ENCODE data around the gene HOXB8. TPM values are rescaled to one million over a fixed set of nuclear protein-coding genes. Genes with fewer than 3 reads are reported as not detected.

Gene HOXB8
- total RNA-seq, 1 donor from 2014 or later, result not detected

- H3K27ac ChIP-seq (ENCODE audit: low read depth, low read length), result peak overlapping the region; percentile 77
- no peaks in the 10 kb centered on the region for H3K9me3 ChIP-seq (ENCODE audit: insufficient read depth, low read depth, low read length)
- Mint-ChIP-seq H3K36me3 (ENCODE audit: low read depth, unreplicated experiment) (peaks cover 3% of the 10 kb centered on the region), H3K4me1 (ENCODE audit: low read depth, unreplicated experiment) (no peaks in the 10 kb centered on the region), H3K27me3 (ENCODE audit: low read depth, unreplicated experiment) (peaks cover 64% of the 10 kb centered on the region), H3K9me3 (ENCODE audit: unreplicated experiment) (peaks cover 28% of the 10 kb centered on the region), H3K27ac (ENCODE audit: unreplicated experiment) (no peak overlapping the region), H3K4me3 (ENCODE audit: unreplicated experiment) (no peak overlapping the region)
- TF ChIP-seq EZH2 (IDR thresholded peaks at IDR 0.05; ENCODE audit: insufficient read depth, low read length) (peak; percentile 65), CTCF (IDR thresholded peaks at IDR 0.05; ENCODE audit: insufficient read depth, low read depth, low read length) (no peak)
- DNase-seq (ENCODE audit: low read depth), result no peak
- H3K27me3 ChIP-seq (ENCODE audit: insufficient read depth, low read length), result peaks cover 88% of the 10 kb centered on the region
- H3K4me2 ChIP-seq (ENCODE audit: low read length), result peak overlapping the region; percentile 80
- peak overlapping the region; percentile 81 for H3K9ac ChIP-seq (ENCODE audit: low read length)
- FAIRE-seq, result no peak
- no peaks in the 10 kb centered on the region for H3K36me3 ChIP-seq (ENCODE audit: insufficient read depth, low read length)
- H3K79me2 ChIP-seq (ENCODE audit: insufficient read depth, low read length), result peaks cover 75% of the 10 kb centered on the region
- peak overlapping the region; percentile 58 for H3K4me3 ChIP-seq (ENCODE audit: insufficient read depth, low read depth, low read length)
- peaks cover 4% of the 10 kb centered on the region for H4K20me1 ChIP-seq (ENCODE audit: insufficient read depth, low read length)
- H3K4me1 ChIP-seq (ENCODE audit: insufficient read depth, low read length), result peaks cover 13% of the 10 kb centered on the region
- H2AFZ ChIP-seq (ENCODE audit: low read depth, low read length), result no peak overlapping the region
These were observed 37.7 kb downstream of the HOXB8 start for GRCh38 chr17:48577330-48577945.

- H3K27ac ChIP-seq (ENCODE audit: low read depth, low read length), result peak overlapping the region; percentile 77
- H3K9me3 Mint-ChIP-seq (ENCODE audit: unreplicated experiment), result peaks cover 25% of the 10 kb centered on the region
- H3K27me3 ChIP-seq (ENCODE audit: insufficient read depth, low read length), result peaks cover 89% of the 10 kb centered on the region
- peak overlapping the region; percentile 81 for H3K9ac ChIP-seq (ENCODE audit: low read length)
- DNase-seq (ENCODE audit: low read depth) (peak; percentile 87), FAIRE-seq (no peak)
- TF ChIP-seq EZH2 (IDR thresholded peaks at IDR 0.05; ENCODE audit: insufficient read depth, low read length) (peak; percentile 30), CTCF (IDR thresholded peaks at IDR 0.05; ENCODE audit: insufficient read depth, low read depth, low read length) (no peak)
- H3K4me3 ChIP-seq (ENCODE audit: insufficient read depth, low read depth, low read length), result peak overlapping the region; percentile 58
- no peaks in the 10 kb centered on the region for H3K9me3 ChIP-seq (ENCODE audit: insufficient read depth, low read depth, low read length)
- H3K4me1 Mint-ChIP-seq (ENCODE audit: low read depth, unreplicated experiment), result no peaks in the 10 kb centered on the region
- no peaks in the 10 kb centered on the region for H3K36me3 ChIP-seq (ENCODE audit: insufficient read depth, low read length)
- H2AFZ ChIP-seq (ENCODE audit: low read depth, low read length), result no peak overlapping the region
- no peak overlapping the region for H3K4me3 Mint-ChIP-seq (ENCODE audit: unreplicated experiment)
- no peak overlapping the region for H3K27ac Mint-ChIP-seq (ENCODE audit: unreplicated experiment)
- H4K20me1 ChIP-seq (ENCODE audit: insufficient read depth, low read length), result peaks cover 4% of the 10 kb centered on the region
- peaks cover 17% of the 10 kb centered on the region for H3K4me1 ChIP-seq (ENCODE audit: insufficient read depth, low read length)
- H3K36me3 Mint-ChIP-seq (ENCODE audit: low read depth, unreplicated experiment), result peaks cover 3% of the 10 kb centered on the region
- peaks cover 58% of the 10 kb centered on the region for H3K27me3 Mint-ChIP-seq (ENCODE audit: low read depth, unreplicated experiment)
- peaks cover 80% of the 10 kb centered on the region for H3K79me2 ChIP-seq (ENCODE audit: insufficient read depth, low read length)
- peak overlapping the region; percentile 80 for H3K4me2 ChIP-seq (ENCODE audit: low read length)
These were observed 38.4 kb downstream of the HOXB8 start for GRCh38 chr17:48576479-48577309.

All from astrocyte (in vitro differentiated cells and primary cell).